Caco-2 (cell line): Measurements from ENCODE around the gene FGF12. TPM values are rescaled to one million over a fixed set of nuclear protein-coding genes. Genes with fewer than 3 reads are reported as not detected.

Experiments
- BruUV-seq: library from RNA; stranded (reverse); fragments of 400-500 nt; replicated peaks from 2 replicates; lab custom pipeline; 2021; lab: Mats Ljungman, UMichigan
- CTCF ChIA-PET: fragments of 300-600 bp; sonication (Branson Sonifier 250); formaldehyde crosslinking; loops from one replicate; lab custom pipeline; 2022; ENCODE audit warnings: antibody characterized with exemption; lab: Charles Lee
- POLR2A ChIA-PET: fragments of 300-600 bp; sonication (Branson Sonifier 250); formaldehyde crosslinking; loops from one replicate; lab custom pipeline; 2022; ENCODE audit warnings: antibody characterized with exemption; lab: Charles Lee
- DNase-seq, 2 experiments: peaks; one replicate each; pipeline versions ENCODE4 v3.0.0 to v3.0.0-alpha.2; 2020 to 2022
- H3K27me3 ChIP-seq: replicated peaks from 2 replicates; pipeline ENCODE4 v1.6.0; 2011; ENCODE audit warnings: low read length; ENCODE audit not compliant: control insufficient read depth, insufficient read depth
- H3K36me3 ChIP-seq: 2 replicates; pipeline ENCODE4 v1.5.1; 2011; ENCODE audit warnings: low read length; ENCODE audit not compliant: control insufficient read depth, insufficient read depth
- H3K4me1 ChIP-seq: fragments of 250-450 bp; sonication (Bioruptor Pico); 2 replicates; pipeline ENCODE4 v1.5.1; 2020; ENCODE audit warnings: mild to moderate bottlenecking
- H3K4me3 ChIP-seq: 2 replicates; pipeline ENCODE4 v1.5.1; 2011; ENCODE audit warnings: low read depth, mild to moderate bottlenecking, control low read depth, low read length
- H3K9me3 ChIP-seq: fragments of 250-450 bp; sonication (Bioruptor Pico); 2 replicates; pipeline ENCODE4 v1.5.1; 2020; ENCODE audit warnings: mild to moderate bottlenecking, moderate library complexity
- H3K27ac Mint-ChIP-seq: one replicate; pipeline ENCODE4 v1.8.0; 2022; ENCODE audit warnings: mixed read lengths; ENCODE audit not compliant: unreplicated experiment
- H3K27me3 Mint-ChIP-seq: one replicate; pipeline ENCODE4 v1.8.0; 2022; ENCODE audit warnings: mixed read lengths; ENCODE audit not compliant: insufficient read depth, unreplicated experiment
- H3K36me3 Mint-ChIP-seq: one replicate; pipeline ENCODE4 v1.8.0; 2022; ENCODE audit warnings: mild to moderate bottlenecking, mixed read lengths; ENCODE audit not compliant: insufficient read depth, unreplicated experiment
- H3K4me1 Mint-ChIP-seq: one replicate; pipeline ENCODE4 v1.8.0; 2022; ENCODE audit warnings: low read depth, mixed read lengths; ENCODE audit not compliant: unreplicated experiment
- H3K4me3 Mint-ChIP-seq: one replicate; pipeline ENCODE4 v1.8.0; 2022; ENCODE audit warnings: mild to moderate bottlenecking, moderate library complexity, mixed read lengths; ENCODE audit not compliant: unreplicated experiment
- H3K9me3 Mint-ChIP-seq: one replicate; pipeline ENCODE4 v1.8.0; 2022; ENCODE audit warnings: mixed read lengths; ENCODE audit not compliant: unreplicated experiment
- intact Hi-C: fragments of 100-400 bp; cut with micrococcal nuclease; formaldehyde crosslinking; loops from one replicate; pipeline ENCODE4 v1.10.0; 2022; ENCODE audit not compliant: unreplicated experiment
- total RNA-seq: library from RNA; stranded (reverse); gene quantifications from 2 replicates; pipeline ENCODE4 v1.2.3, GENCODE V29; 2022
- TF ChIP-seq, protein P1 (sequence below), 2 experiments: fragments of 200-600 bp in 1 of 2; IDR thresholded peaks; 1 replicate in 1 of 2; 2 replicates in 1 of 2; pipeline versions ENCODE4 v1.5.1 to v1.8.0; 2011 to 2022; ENCODE audit warnings: antibody characterized with exemption in 1 of 2, control low read depth in 1 of 2, inconsistent platforms in 1 of 2, low read depth in 1 of 2, low read length in 1 of 2, mild to moderate bottlenecking in 1 of 2, moderate library complexity in 1 of 2; ENCODE audit not compliant: insufficient read depth in 1 of 2, severe bottlenecking in 1 of 2, unreplicated experiment in 1 of 2

FGF12 gene
- total RNA-seq, 1 experiment from 2014 or later, result 0.41 TPM

GRCh38 chr3:192620275-192620674 is 107.1 kb downstream of the FGF12 start:
- no peak overlapping the region for H3K27ac Mint-ChIP-seq
- ChIA-PET CTCF (no interaction called here), POLR2A (no interaction called here)
- no peaks in the 10 kb centered on the region for H3K36me3 Mint-ChIP-seq
- no peak overlapping the region for H3K4me3 Mint-ChIP-seq
- Histone ChIP-seq H3K9me3 (no peaks in the 10 kb centered on the region), H3K4me3 (no peak overlapping the region), H3K4me1 (no peaks in the 10 kb centered on the region), H3K27me3 (no peaks in the 10 kb centered on the region), H3K36me3 (no peaks in the 10 kb centered on the region)
- TF ChIP-seq, protein P1, sequence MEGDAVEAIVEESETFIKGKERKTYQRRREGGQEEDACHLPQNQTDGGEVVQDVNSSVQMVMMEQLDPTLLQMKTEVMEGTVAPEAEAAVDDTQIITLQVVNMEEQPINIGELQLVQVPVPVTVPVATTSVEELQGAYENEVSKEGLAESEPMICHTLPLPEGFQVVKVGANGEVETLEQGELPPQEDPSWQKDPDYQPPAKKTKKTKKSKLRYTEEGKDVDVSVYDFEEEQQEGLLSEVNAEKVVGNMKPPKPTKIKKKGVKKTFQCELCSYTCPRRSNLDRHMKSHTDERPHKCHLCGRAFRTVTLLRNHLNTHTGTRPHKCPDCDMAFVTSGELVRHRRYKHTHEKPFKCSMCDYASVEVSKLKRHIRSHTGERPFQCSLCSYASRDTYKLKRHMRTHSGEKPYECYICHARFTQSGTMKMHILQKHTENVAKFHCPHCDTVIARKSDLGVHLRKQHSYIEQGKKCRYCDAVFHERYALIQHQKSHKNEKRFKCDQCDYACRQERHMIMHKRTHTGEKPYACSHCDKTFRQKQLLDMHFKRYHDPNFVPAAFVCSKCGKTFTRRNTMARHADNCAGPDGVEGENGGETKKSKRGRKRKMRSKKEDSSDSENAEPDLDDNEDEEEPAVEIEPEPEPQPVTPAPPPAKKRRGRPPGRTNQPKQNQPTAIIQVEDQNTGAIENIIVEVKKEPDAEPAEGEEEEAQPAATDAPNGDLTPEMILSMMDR (IDR thresholded peaks at IDR 0.05; ENCODE audit: insufficient read depth in 1 of 2, low read depth in 1 of 2, low read length in 1 of 2, severe bottlenecking in 1 of 2, unreplicated experiment in 1 of 2), result no peak
- no TSS peak for BruUV-seq
- DNase-seq, result no peak
- H3K9me3 Mint-ChIP-seq, result no peaks in the 10 kb centered on the region
- intact Hi-C loops, result no loop called here
- H3K4me1 Mint-ChIP-seq, result no peaks in the 10 kb centered on the region
- peaks cover 18% of the 10 kb centered on the region for H3K27me3 Mint-ChIP-seq

- intact Hi-C loops, result no loop called here
- CTCF ChIA-PET, result no interaction called here
- H3K27me3 ChIP-seq, result no peaks in the 10 kb centered on the region
- no peak overlapping the region for H3K4me3 ChIP-seq
- Mint-ChIP-seq H3K36me3 (no peaks in the 10 kb centered on the region), H3K4me1 (no peaks in the 10 kb centered on the region), H3K27me3 (peaks cover 13% of the 10 kb centered on the region), H3K27ac (no peak overlapping the region), H3K9me3 (no peaks in the 10 kb centered on the region), H3K4me3 (no peak overlapping the region)
- BruUV-seq, result no TSS peak
- TF ChIP-seq, protein P1 (IDR thresholded peaks at IDR 0.05; ENCODE audit: insufficient read depth in 1 of 2, low read depth in 1 of 2, low read length in 1 of 2, severe bottlenecking in 1 of 2, unreplicated experiment in 1 of 2), result no peak
- no peak for DNase-seq
- H3K9me3 ChIP-seq, result no peaks in the 10 kb centered on the region
- POLR2A ChIA-PET, result no interaction called here
- H3K4me1 ChIP-seq, result no peaks in the 10 kb centered on the region
- H3K36me3 ChIP-seq, result no peaks in the 10 kb centered on the region
These were observed 115.9 kb downstream of the FGF12 start for GRCh38 chr3:192611411-192611810.

DNA sequence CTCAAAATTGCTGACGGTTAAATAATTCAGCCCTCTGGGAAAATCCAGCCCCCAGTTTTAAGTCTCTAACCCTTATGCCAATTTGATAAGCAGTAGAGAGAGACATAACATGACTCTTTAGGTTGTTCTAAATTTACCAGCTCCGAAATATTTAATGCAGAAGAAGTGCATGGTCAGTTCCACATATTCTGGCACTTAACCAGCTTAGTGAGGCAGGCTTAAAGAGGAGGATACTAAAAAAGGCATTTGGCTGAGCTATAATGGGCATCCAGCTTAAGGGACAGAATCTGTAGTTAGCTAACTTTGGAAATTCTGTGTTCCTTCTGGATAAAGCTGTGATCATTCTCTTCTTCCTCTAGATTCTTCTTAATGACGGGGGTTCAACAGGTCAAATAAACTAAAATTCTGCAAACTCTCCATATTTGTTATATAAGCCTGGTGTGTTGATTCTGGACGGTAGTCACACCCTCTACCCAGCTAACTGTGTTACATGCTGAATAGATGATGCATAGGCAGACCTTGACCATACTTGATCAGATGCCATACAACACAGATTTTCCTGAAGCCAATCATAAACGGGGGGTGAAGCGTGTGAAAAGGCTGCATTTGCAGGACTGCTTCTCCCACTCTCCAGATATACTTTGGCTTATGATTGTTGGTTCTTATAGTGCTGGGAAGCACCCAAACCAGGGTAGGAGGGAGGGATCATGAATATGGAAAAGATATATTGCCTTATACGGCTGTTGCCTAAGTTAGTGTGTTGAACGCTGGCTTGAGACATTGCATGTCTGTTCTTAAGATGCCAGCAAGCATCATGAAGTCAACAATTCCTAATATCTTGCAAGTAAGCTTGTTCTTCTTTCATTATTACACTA is 118.4 kb downstream of the FGF12 start:
- no peak for DNase-seq
- POLR2A ChIA-PET, result no interaction called here
- no peaks in the 10 kb centered on the region for H3K36me3 ChIP-seq
- Mint-ChIP-seq H3K36me3 (no peaks in the 10 kb centered on the region), H3K4me3 (no peak overlapping the region), H3K27ac (no peak overlapping the region), H3K4me1 (no peaks in the 10 kb centered on the region), H3K27me3 (peaks cover 13% of the 10 kb centered on the region), H3K9me3 (no peaks in the 10 kb centered on the region)
- no peaks in the 10 kb centered on the region for H3K9me3 ChIP-seq
- H3K4me1 ChIP-seq, result no peaks in the 10 kb centered on the region
- H3K4me3 ChIP-seq, result no peak overlapping the region
- intact Hi-C loops, result no loop called here
- BruUV-seq, result no TSS peak
- CTCF ChIA-PET, result no interaction called here
- H3K27me3 ChIP-seq, result no peaks in the 10 kb centered on the region
- TF ChIP-seq, protein P1 (IDR thresholded peaks at IDR 0.05; ENCODE audit: insufficient read depth in 1 of 2, low read depth in 1 of 2, low read length in 1 of 2, severe bottlenecking in 1 of 2, unreplicated experiment in 1 of 2), result no peak
